Naive thymus-derived CD4-positive, alpha-beta T cell (primary cell): ENCODE measurements around the gene ROBO2. TPM values are rescaled to one million over a fixed set of nuclear protein-coding genes. Genes with fewer than 3 reads are reported as not detected.
"Not testable (repeated sequence)": the region's sequence is repeated elsewhere in the genome, so short reads cannot be mapped to it uniquely, and the experiment has no call there.

Experiments
- ATAC-seq: fragments of 150-1000 bp; cut with Tn5 transposase; 2 replicates; pipeline ENCODE4 v1.10.0; 2021; ENCODE audit warnings: mild to moderate bottlenecking, moderate library complexity
- CTCF ChIA-PET: fragments of 350-600 bp; sonication (Branson Sonifier 250); formaldehyde crosslinking; loops from one replicate; lab custom pipeline; 2021; ENCODE audit warnings: antibody characterized with exemption; lab: Charles Lee
- POLR2A ChIA-PET: fragments of 350-600 bp; sonication (Branson Sonifier 250); formaldehyde crosslinking; loops from one replicate; lab custom pipeline; 2021; ENCODE audit warnings: antibody characterized with exemption, inconsistent platforms; lab: Charles Lee
- DNase-seq, 9 donors: peaks; one replicate each; pipeline versions ENCODE4 v3.0.0 to v3.0.0-alpha.2; 2020 to 2022; ENCODE audit warnings: mixed read lengths in 1 of 9
- H3K27ac ChIP-seq: one replicate; pipeline ENCODE4 v1.7.0; 2013; ENCODE audit warnings: mild to moderate bottlenecking, low read depth, low read length, moderate library complexity
- H3K27me3 ChIP-seq, 2 donors: one replicate each; pipeline ENCODE4 v1.7.0; 2013; ENCODE audit warnings: low read length in 2 of 2, mild to moderate bottlenecking in 2 of 2, moderate library complexity in 2 of 2; ENCODE audit not compliant: control insufficient read depth in 2 of 2, insufficient read depth in 2 of 2
- H3K36me3 ChIP-seq, 3 experiments: 1 replicate in 2 of 3; 2 replicates in 1 of 3; pipeline ENCODE4 v1.7.0; 2013; ENCODE audit warnings: low read length in 3 of 3, mild to moderate bottlenecking in 3 of 3, moderate library complexity in 1 of 3; ENCODE audit not compliant: insufficient read depth in 3 of 3, control insufficient read depth in 2 of 3
- H3K4me1 ChIP-seq, 2 donors: one replicate each; pipeline ENCODE4 v1.7.0; 2013; ENCODE audit warnings: low read length in 2 of 2, mild to moderate bottlenecking in 2 of 2, moderate library complexity in 1 of 2; ENCODE audit not compliant: control insufficient read depth in 2 of 2, insufficient read depth in 2 of 2
- H3K4me3 ChIP-seq: 2 replicates; pipeline ENCODE4 v1.7.0; 2013; ENCODE audit warnings: mild to moderate bottlenecking, low read length
- H3K9me3 ChIP-seq, 3 experiments: 1 replicate in 2 of 3; 2 replicates in 1 of 3; pipeline ENCODE4 v1.7.0; 2013; ENCODE audit warnings: low read length in 3 of 3; ENCODE audit not compliant: control insufficient read depth in 2 of 3
- H3K27ac Mint-ChIP-seq, 9 donors: one replicate each; pipeline ENCODE4 v1.8.0; 2020 to 2022; ENCODE audit warnings: mixed read lengths in 9 of 9, mild to moderate bottlenecking in 8 of 9, moderate library complexity in 5 of 9, inconsistent platforms in 2 of 9
- H3K27me3 Mint-ChIP-seq, 5 donors: one replicate each; pipeline ENCODE4 v1.8.0; 2021 to 2022; ENCODE audit warnings: mixed read lengths in 5 of 5, mild to moderate bottlenecking in 1 of 5
- H3K36me3 Mint-ChIP-seq, 5 donors: one replicate each; pipeline ENCODE4 v1.8.0; 2020 to 2022; ENCODE audit warnings: mixed read lengths in 5 of 5, mild to moderate bottlenecking in 3 of 5, inconsistent platforms in 1 of 5
- H3K4me1 Mint-ChIP-seq, 7 donors: one replicate each; pipeline ENCODE4 v1.8.0; 2020 to 2022; ENCODE audit warnings: mixed read lengths in 7 of 7, mild to moderate bottlenecking in 3 of 7, inconsistent platforms in 1 of 7
- H3K4me3 Mint-ChIP-seq, 10 donors: one replicate each; pipeline ENCODE4 v1.8.0; 2020 to 2022; ENCODE audit warnings: mild to moderate bottlenecking in 10 of 10, mixed read lengths in 10 of 10, moderate library complexity in 6 of 10, inconsistent platforms in 2 of 10
- H3K9me3 Mint-ChIP-seq, 11 donors: one replicate each; pipeline ENCODE4 v1.8.0; 2020 to 2022; ENCODE audit warnings: mixed read lengths in 11 of 11, mild to moderate bottlenecking in 4 of 11, inconsistent platforms in 1 of 11, moderate library complexity in 1 of 11
- intact Hi-C, 2 donors: fragments of 100-400 bp; cut with micrococcal nuclease; formaldehyde crosslinking; loops; one replicate each; pipeline ENCODE4 v1.15.1; 2023
- polyA plus RNA-seq, 2 donors: library from polyadenylated mRNA; unstranded; fragments of 300-500 nt; fragmentation: Illumina TruSeq; gene quantifications; one replicate each; pipeline ENCODE4 v1.2.3, GENCODE V29; 2021
- total RNA-seq, 6 experiments: library from RNA in 5 of 6; stranded (reverse) in 5 of 6; gene quantifications; 1 replicate in 5 of 6; 2 replicates in 1 of 6; pipeline ENCODE4 v1.2.3 and lab custom pipeline; 2021 to 2026

Gene ROBO2
- total and polyA plus RNA-seq, 7 experiments from 2014 or later, result not detected

- DNase-seq (no peak), ATAC-seq (no peak)
- no peaks in the 10 kb centered on the region for H3K36me3 ChIP-seq
- no peak overlapping the region for H3K27ac ChIP-seq
- no peak overlapping the region for H3K4me3 ChIP-seq
- H3K27me3 Mint-ChIP-seq, result no peaks in the 10 kb centered on the region
- CTCF ChIA-PET, result no interaction called here
- no peaks in the 10 kb centered on the region for H3K4me1 Mint-ChIP-seq
- no peaks in the 10 kb centered on the region for H3K9me3 ChIP-seq
- H3K4me3 Mint-ChIP-seq, result no peak overlapping the region
- POLR2A ChIA-PET, result no interaction called here
- intact Hi-C loops, result no loop called here
- no peaks in the 10 kb centered on the region for H3K4me1 ChIP-seq
- no peaks in the 10 kb centered on the region for H3K36me3 Mint-ChIP-seq
- H3K27ac Mint-ChIP-seq, result no peak overlapping the region
- no peaks in the 10 kb centered on the region for H3K27me3 ChIP-seq
- peaks cover 0 to 13% (median 3%) of the 10 kb centered on the region in 11 donors for H3K9me3 Mint-ChIP-seq
These were observed 354.1 kb downstream of the ROBO2 start for GRCh38 chr3:77394046-77394445.

- no peaks in the 10 kb centered on the region for H3K4me1 Mint-ChIP-seq
- ATAC-seq (no peak), DNase-seq (no peak)
- Histone ChIP-seq H3K4me3 (no peak overlapping the region), H3K27me3 (no peaks in the 10 kb centered on the region), H3K9me3 (no peaks in the 10 kb centered on the region), H3K27ac (no peak overlapping the region), H3K4me1 (no peaks in the 10 kb centered on the region), H3K36me3 (no peaks in the 10 kb centered on the region)
- intact Hi-C loops, result no loop called here
- H3K27ac Mint-ChIP-seq, result no peak overlapping the region
- peaks cover 0 to 10% (median 2%) of the 10 kb centered on the region in 11 donors for H3K9me3 Mint-ChIP-seq
- H3K36me3 Mint-ChIP-seq, result no peaks in the 10 kb centered on the region
- POLR2A ChIA-PET, result no interaction called here
- CTCF ChIA-PET, result no interaction called here
- H3K27me3 Mint-ChIP-seq, result no peaks in the 10 kb centered on the region
- no peak overlapping the region for H3K4me3 Mint-ChIP-seq
These were observed 365.0 kb downstream of the ROBO2 start for GRCh38 chr3:77404871-77405270.

GRCh38 chr3:77407441-77407840, 367.5 kb downstream of the ROBO2 start:
- Histone ChIP-seq H3K36me3 (no peaks in the 10 kb centered on the region), H3K9me3 (no peaks in the 10 kb centered on the region), H3K4me1 (no peaks in the 10 kb centered on the region), H3K27me3 (no peaks in the 10 kb centered on the region), H3K27ac (no peak overlapping the region), H3K4me3 (no peak overlapping the region)
- no peaks in the 10 kb centered on the region for H3K4me1 Mint-ChIP-seq
- ATAC-seq (no peak), DNase-seq (no peak)
- POLR2A ChIA-PET, result no interaction called here
- intact Hi-C loops, result no loop called here
- H3K4me3 Mint-ChIP-seq, result no peak overlapping the region
- CTCF ChIA-PET, result no interaction called here
- no peaks in the 10 kb centered on the region for H3K27me3 Mint-ChIP-seq
- no peak overlapping the region for H3K27ac Mint-ChIP-seq
- peaks cover 0 to 8% (median 3%) of the 10 kb centered on the region in 11 donors for H3K9me3 Mint-ChIP-seq
- no peaks in the 10 kb centered on the region for H3K36me3 Mint-ChIP-seq

- ATAC-seq, H3K4me3 Mint-ChIP-seq, H3K4me1 ChIP-seq, POLR2A ChIA-PET, DNase-seq, H3K27ac Mint-ChIP-seq, CTCF ChIA-PET, H3K27ac ChIP-seq, H3K4me3 ChIP-seq, H3K27me3 ChIP-seq, H3K27me3 Mint-ChIP-seq, intact Hi-C loops, H3K36me3 Mint-ChIP-seq, H3K4me1 Mint-ChIP-seq, H3K9me3 ChIP-seq, H3K36me3 ChIP-seq: not testable (repeated sequence)
- peaks cover 5 to 24% (median 14%) of the 10 kb centered on the region in 11 donors for H3K9me3 Mint-ChIP-seq
These were observed 370.4 kb downstream of the ROBO2 start for GRCh38 chr3:77410334-77410733.

GRCh38 chr3:77411334-77411733, 371.4 kb downstream of the ROBO2 start:
- H3K27me3 Mint-ChIP-seq, result no peaks in the 10 kb centered on the region

GRCh38 chr3:77412021-77412438, 372.1 kb downstream of the ROBO2 start:
- ChIA-PET CTCF (no interaction called here), POLR2A (no interaction called here)
- Histone ChIP-seq H3K36me3 (no peaks in the 10 kb centered on the region), H3K9me3 (no peaks in the 10 kb centered on the region), H3K27me3 (no peaks in the 10 kb centered on the region), H3K4me3 (no peak overlapping the region), H3K27ac (no peak overlapping the region), H3K4me1 (no peaks in the 10 kb centered on the region)
- intact Hi-C loops, result no loop called here
- DNase-seq (no peak), ATAC-seq (no peak)
- no peak overlapping the region for H3K27ac Mint-ChIP-seq
- peaks cover 4 to 27% (median 11%) of the 10 kb centered on the region in 11 donors for H3K9me3 Mint-ChIP-seq
- no peaks in the 10 kb centered on the region for H3K27me3 Mint-ChIP-seq
- no peak overlapping the region for H3K4me3 Mint-ChIP-seq
- H3K36me3 Mint-ChIP-seq, result peaks cover 0 to 4% (median 0%) of the 10 kb centered on the region in 5 donors
- no peaks in the 10 kb centered on the region for H3K4me1 Mint-ChIP-seq

More at GRCh38 chr3:77411334-77411733, 371.4 kb downstream of the ROBO2 start:
- ChIA-PET POLR2A (no interaction called here), CTCF (no interaction called here)
- Histone ChIP-seq H3K4me3 (no peak overlapping the region), H3K27ac (no peak overlapping the region), H3K4me1 (no peaks in the 10 kb centered on the region), H3K9me3 (no peaks in the 10 kb centered on the region), H3K36me3 (no peaks in the 10 kb centered on the region), H3K27me3 (no peaks in the 10 kb centered on the region)
- no peak overlapping the region for H3K27ac Mint-ChIP-seq
- no peaks in the 10 kb centered on the region for H3K4me1 Mint-ChIP-seq
- H3K36me3 Mint-ChIP-seq, result peaks cover 0 to 4% (median 0%) of the 10 kb centered on the region in 5 donors
- intact Hi-C loops, result no loop called here
- peaks cover 4 to 24% (median 11%) of the 10 kb centered on the region in 11 donors for H3K9me3 Mint-ChIP-seq
- ATAC-seq, result no peak
- H3K4me3 Mint-ChIP-seq, result no peak overlapping the region
- no peak for DNase-seq

- no peak for ATAC-seq
- POLR2A ChIA-PET, result no interaction called here
- CTCF ChIA-PET, result no interaction called here
These were observed 372.7 kb downstream of the ROBO2 start for GRCh38 chr3:77412584-77412983.

More at GRCh38 chr3:77412584-77412983, 372.7 kb downstream of the ROBO2 start:
- Mint-ChIP-seq H3K9me3 (peaks cover 4 to 28% (median 11%) of the 10 kb centered on the region in 11 donors), H3K4me1 (no peaks in the 10 kb centered on the region), H3K4me3 (no peak overlapping the region), H3K27ac (no peak overlapping the region), H3K27me3 (no peaks in the 10 kb centered on the region), H3K36me3 (peaks cover 0 to 4% (median 0%) of the 10 kb centered on the region in 5 donors)
- intact Hi-C loops, result no loop called here
- Histone ChIP-seq H3K4me1 (no peaks in the 10 kb centered on the region), H3K36me3 (no peaks in the 10 kb centered on the region), H3K4me3 (no peak overlapping the region), H3K27ac (no peak overlapping the region), H3K27me3 (no peaks in the 10 kb centered on the region), H3K9me3 (no peaks in the 10 kb centered on the region)
- no peak for DNase-seq
